K562 (cell line): Measurements from ENCODE around the gene RCOR2. TPM values are rescaled to one million over a fixed set of nuclear protein-coding genes. Genes with fewer than 3 reads are reported as not detected.
A peak's percentile ranks its signal among the peaks of the same experiment; 100 is the strongest.

ENCODE experiments used
- CBFA2T2 ChIP-seq: fragments of 450-650 bp; conservative IDR thresholded peaks from 2 replicates; pipeline ENCODE4 v1.6.1; 2017; ENCODE audit warnings: mild to moderate bottlenecking
- KLF16 ChIP-seq: IDR thresholded peaks from 2 replicates; pipeline ENCODE4 v1.6.1; 2016; ENCODE audit warnings: antibody characterized with exemption
- NCOR1 ChIP-seq: fragments of 450-650 bp; IDR thresholded peaks from 2 replicates; pipeline ENCODE4 v1.6.1; 2016; ENCODE audit warnings: mild to moderate bottlenecking, moderate library complexity
- PKNOX1 ChIP-seq: fragments of 450-650 bp; IDR thresholded peaks from 2 replicates; pipeline ENCODE4 v1.6.1; 2016
- RBM39 ChIP-seq: fragments of 200-400 bp; formaldehyde crosslinking; optimal IDR thresholded peaks from 2 replicates; pipeline ENCODE3; 2018; ENCODE audit warnings: low read depth, low read length
- SRF ChIP-seq, 2 experiments: fragments of 250-450, 450-650 bp in 1 of 2; sonication (Bioruptor Pico) in 1 of 2; sonication (generic) in 1 of 2; formaldehyde crosslinking; IDR thresholded peaks; 2 replicates each; pipeline versions ENCODE4 v1.5.0 to v1.5.1; 2020 to 2022; ENCODE audit warnings: mild to moderate bottlenecking in 1 of 2, missing genetic modification reagents in 1 of 2
- TRIM24 ChIP-seq, 2 experiments: fragments of 450-650 bp; IDR thresholded peaks; 2 replicates each; pipeline ENCODE4 v1.6.1; 2016
- ZNF592 ChIP-seq: fragments of 450-650 bp; IDR thresholded peaks from 2 replicates; pipeline ENCODE4 v1.6.1; 2017; ENCODE audit warnings: antibody characterized with exemption, mild to moderate bottlenecking
- polyA plus RNA-seq, 8 experiments: library from polyadenylated mRNA; depleted of rRNA in 4 of 8; stranded (reverse) in 5 of 8; unstranded in 3 of 8; fragments of >200 nt; fragmentation: Nextera tagmentation in 2 of 8; fragmentation: Illumina TruSeq in 1 of 8; extraction: Ambion mirVana in 2 of 8; extraction: Trizol in 1 of 8; gene quantifications; 2 replicates each; pipeline versions ENCODE4 v1.2.1 to v1.2.3, GENCODE V29; 2011 to 2014; ENCODE audit warnings: inconsistent platforms in 1 of 8, missing spikeins in 1 of 8
- total RNA-seq, 7 experiments: library from RNA; depleted of rRNA in 6 of 7; stranded (reverse); fragments of >200 nt in 6 of 7; fragmentation: Illumina TruSeq in 2 of 7; extraction: Trizol in 2 of 7; gene quantifications; 2 replicates each; pipeline versions ENCODE4 v1.2.1 to v1.2.3, GENCODE V29; 2011 to 2021; ENCODE audit warnings: low replicate concordance in 1 of 7
- TF ChIP-seq, protein P1 (sequence below), 2 experiments: fragments of 450-650 bp in 1 of 2; sonication (generic) in 1 of 2; formaldehyde crosslinking in 1 of 2; IDR thresholded peaks; 2 replicates each; pipeline versions ENCODE4 v1.7.1 to v1.9.0; 2016 to 2022; ENCODE audit warnings: inconsistent platforms in 1 of 2, mild to moderate bottlenecking in 1 of 2, missing genetic modification reagents in 1 of 2

RCOR2 gene
- total and polyA plus RNA-seq, 9 of the 15 experiments (the other 6 are each of a cell fraction or from before 2014, with no cell fraction given): 0.04 to 6.5 (median 2.5) TPM; not detected in 1

DNA sequence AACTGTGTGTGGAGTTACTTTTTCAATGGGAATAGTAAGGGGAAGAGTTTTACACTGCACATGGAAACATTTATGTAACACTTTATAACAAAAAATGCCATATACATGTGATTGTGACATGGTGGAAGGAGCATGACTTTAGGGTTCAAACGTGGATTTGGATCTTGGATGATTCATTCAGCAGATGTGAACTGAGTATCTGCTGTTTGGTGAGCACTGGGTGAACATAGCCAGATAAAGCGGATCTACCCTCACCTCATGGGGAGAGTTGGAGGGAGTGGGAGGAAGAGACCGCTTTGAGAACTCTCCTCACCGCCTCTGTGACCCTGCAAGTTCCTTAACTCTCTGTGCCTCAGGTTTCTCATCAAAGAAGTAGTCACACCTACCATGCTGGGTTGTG is 24.9 kb upstream of the RCOR2 start (continued):
- no peak for TF ChIP-seq ZNF592
- TF ChIP-seq KLF16: peak; percentile 53; the same call in 1 of the 2 replicates
- no peak for TF ChIP-seq SRF (CRISPR knock-in tag; IDR thresholded peaks at IDR 0.05)
- peak; percentile 70 for TF ChIP-seq CBFA2T2
- TF ChIP-seq, protein P1, sequence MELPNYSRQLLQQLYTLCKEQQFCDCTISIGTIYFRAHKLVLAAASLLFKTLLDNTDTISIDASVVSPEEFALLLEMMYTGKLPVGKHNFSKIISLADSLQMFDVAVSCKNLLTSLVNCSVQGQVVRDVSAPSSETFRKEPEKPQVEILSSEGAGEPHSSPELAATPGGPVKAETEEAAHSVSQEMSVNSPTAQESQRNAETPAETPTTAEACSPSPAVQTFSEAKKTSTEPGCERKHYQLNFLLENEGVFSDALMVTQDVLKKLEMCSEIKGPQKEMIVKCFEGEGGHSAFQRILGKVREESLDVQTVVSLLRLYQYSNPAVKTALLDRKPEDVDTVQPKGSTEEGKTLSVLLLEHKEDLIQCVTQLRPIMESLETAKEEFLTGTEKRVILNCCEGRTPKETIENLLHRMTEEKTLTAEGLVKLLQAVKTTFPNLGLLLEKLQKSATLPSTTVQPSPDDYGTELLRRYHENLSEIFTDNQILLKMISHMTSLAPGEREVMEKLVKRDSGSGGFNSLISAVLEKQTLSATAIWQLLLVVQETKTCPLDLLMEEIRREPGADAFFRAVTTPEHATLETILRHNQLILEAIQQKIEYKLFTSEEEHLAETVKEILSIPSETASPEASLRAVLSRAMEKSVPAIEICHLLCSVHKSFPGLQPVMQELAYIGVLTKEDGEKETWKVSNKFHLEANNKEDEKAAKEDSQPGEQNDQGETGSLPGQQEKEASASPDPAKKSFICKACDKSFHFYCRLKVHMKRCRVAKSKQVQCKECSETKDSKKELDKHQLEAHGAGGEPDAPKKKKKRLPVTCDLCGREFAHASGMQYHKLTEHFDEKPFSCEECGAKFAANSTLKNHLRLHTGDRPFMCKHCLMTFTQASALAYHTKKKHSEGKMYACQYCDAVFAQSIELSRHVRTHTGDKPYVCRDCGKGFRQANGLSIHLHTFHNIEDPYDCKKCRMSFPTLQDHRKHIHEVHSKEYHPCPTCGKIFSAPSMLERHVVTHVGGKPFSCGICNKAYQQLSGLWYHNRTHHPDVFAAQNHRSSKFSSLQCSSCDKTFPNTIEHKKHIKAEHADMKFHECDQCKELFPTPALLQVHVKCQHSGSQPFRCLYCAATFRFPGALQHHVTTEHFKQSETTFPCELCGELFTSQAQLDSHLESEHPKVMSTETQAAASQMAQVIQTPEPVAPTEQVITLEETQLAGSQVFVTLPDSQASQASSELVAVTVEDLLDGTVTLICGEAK (IDR thresholded peaks at IDR 0.05): no peak
- TF ChIP-seq, protein P1 (CRISPR knock-in tag; IDR thresholded peaks at IDR 0.05): no peak
- TF ChIP-seq NCOR1: peak; percentile 32; the same call in 1 of the 2 replicates
- TF ChIP-seq PKNOX1: no peak
- peak in 1 of 2 experiments; percentile 25; a peak in 2 of 4 replicates for TF ChIP-seq TRIM24 (IDR thresholded peaks at IDR 0.05)
- no peak for TF ChIP-seq RBM39
